K562 (cell line): ENCODE measurements around the gene COL16A1. TPM values are rescaled to one million over a fixed set of nuclear protein-coding genes. Genes with fewer than 3 reads are reported as not detected.
A peak's percentile ranks its signal among the peaks of the same experiment; 100 is the strongest.

ENCODE experiments used
- ELF2 ChIP-seq: fragments of 250-450 bp; sonication (Bioruptor Pico); IDR thresholded peaks from 2 replicates; pipeline ENCODE4 v1.5.0; 2021; ENCODE audit warnings: mild to moderate bottlenecking
- ETV6 ChIP-seq, 3 experiments: fragments of 150-350 bp in 1 of 3; sonication (generic) in 1 of 3; formaldehyde crosslinking in 1 of 3; IDR thresholded peaks; 2 replicates each; pipeline versions ENCODE4 v1.6.1 to v1.8.0; 2014 to 2022; ENCODE audit warnings: borderline replicate concordance in 2 of 3, low read depth in 2 of 3, antibody characterized with exemption in 1 of 3, low read length in 1 of 3, mild to moderate bottlenecking in 1 of 3, missing genetic modification reagents in 1 of 3
- HLTF ChIP-seq: fragments of 450-650 bp; IDR thresholded peaks from 2 replicates; pipeline ENCODE4 v1.6.1; 2016
- HNRNPH1 ChIP-seq: fragments of 200-400 bp; formaldehyde crosslinking; optimal IDR thresholded peaks from 2 replicates; pipeline ENCODE3; 2017; ENCODE audit warnings: low read depth, mild to moderate bottlenecking, low read length, moderate library complexity
- NFE2 ChIP-seq: IDR thresholded peaks from 2 replicates; pipeline ENCODE4 v1.6.1; 2014; ENCODE audit warnings: antibody characterized with exemption, low read depth
- PHTF2 ChIP-seq: fragments of 250-450 bp; sonication (Bioruptor Pico); IDR thresholded peaks from 2 replicates; pipeline ENCODE4 v1.5.0; 2021; ENCODE audit warnings: mild to moderate bottlenecking
- SMARCC2 ChIP-seq: fragments of 450-650 bp; IDR thresholded peaks from 2 replicates; pipeline ENCODE4 v1.6.1; 2017; ENCODE audit warnings: antibody characterized with exemption, moderate library complexity, mild to moderate bottlenecking, low read depth
- TGIF2 ChIP-seq: sonication (generic); formaldehyde crosslinking; IDR thresholded peaks from 2 replicates; pipeline ENCODE4 v1.8.1; 2022; ENCODE audit warnings: mild to moderate bottlenecking, missing genetic modification reagents, moderate library complexity
- YBX1 ChIP-seq: fragments of 450-650 bp; IDR thresholded peaks from 2 replicates; pipeline ENCODE4 v1.7.1; 2016; ENCODE audit warnings: mild to moderate bottlenecking
- ZNF174 ChIP-seq: fragments of 250-450 bp; sonication (Bioruptor Pico); IDR thresholded peaks from 2 replicates; pipeline ENCODE4 v1.4.0; 2020; ENCODE audit warnings: mild to moderate bottlenecking
- ZNF175 ChIP-seq: fragments of 200-800 bp; sonication (Bioruptor generic); IDR thresholded peaks from 2 replicates; pipeline ENCODE4 v1.6.1; 2016; ENCODE audit warnings: low read depth, mild to moderate bottlenecking, missing genetic modification characterization, missing compliant biosample characterization
- polyA plus RNA-seq, 8 experiments: library from polyadenylated mRNA; depleted of rRNA in 4 of 8; stranded (reverse) in 5 of 8; unstranded in 3 of 8; fragments of >200 nt; fragmentation: Nextera tagmentation in 2 of 8; fragmentation: Illumina TruSeq in 1 of 8; extraction: Ambion mirVana in 2 of 8; extraction: Trizol in 1 of 8; gene quantifications; 2 replicates each; pipeline versions ENCODE4 v1.2.1 to v1.2.3, GENCODE V29; 2011 to 2014; ENCODE audit warnings: inconsistent platforms in 1 of 8, missing spikeins in 1 of 8
- total RNA-seq, 7 experiments: library from RNA; depleted of rRNA in 6 of 7; stranded (reverse); fragments of >200 nt in 6 of 7; fragmentation: Illumina TruSeq in 2 of 7; extraction: Trizol in 2 of 7; gene quantifications; 2 replicates each; pipeline versions ENCODE4 v1.2.1 to v1.2.3, GENCODE V29; 2011 to 2021; ENCODE audit warnings: low replicate concordance in 1 of 7
- TF ChIP-seq, protein P1 (sequence below), 2 experiments: fragments of 450-650 bp; formaldehyde crosslinking in 1 of 2; IDR thresholded peaks; 2 replicates each; pipeline versions ENCODE4 v1.4.0 to v1.6.1; 2014 to 2020; ENCODE audit warnings: mild to moderate bottlenecking in 2 of 2, borderline replicate concordance in 1 of 2, low read depth in 1 of 2
- TF ChIP-seq, protein P2 (sequence below): fragments of 250-450 bp; sonication (Bioruptor Pico); IDR thresholded peaks from 2 replicates; pipeline ENCODE4 v1.8.0; 2021; ENCODE audit warnings: borderline replicate concordance, mild to moderate bottlenecking, moderate library complexity; ENCODE audit not compliant: poor library complexity, severe bottlenecking
- TF ChIP-seq, protein P3 (sequence below): sonication (generic); formaldehyde crosslinking; IDR thresholded peaks from 2 replicates; pipeline ENCODE4 v1.5.0; 2020; ENCODE audit warnings: missing genetic modification reagents
- TF ChIP-seq, protein P4 (sequence below), 2 experiments: fragments of 250-450 bp in 1 of 2; fragments of 450-650 bp in 1 of 2; sonication (Bioruptor Pico) in 1 of 2; IDR thresholded peaks; 2 replicates each; pipeline versions ENCODE4 v1.6.1 to v1.8.0; 2016 to 2021; ENCODE audit warnings: mild to moderate bottlenecking in 2 of 2, moderate library complexity in 2 of 2, missing compliant biosample characterization in 1 of 2, missing genetic modification characterization in 1 of 2
- TF ChIP-seq, protein P5 (sequence below): fragments of 250-450 bp; sonication (Bioruptor Pico); IDR thresholded peaks from 2 replicates; pipeline ENCODE4 v1.8.0; 2022; ENCODE audit warnings: moderate library complexity, mild to moderate bottlenecking, inconsistent platforms

Gene COL16A1
- total and polyA plus RNA-seq, 9 of the 15 experiments (the other 6 are each of a cell fraction or from before 2014, with no cell fraction given), result 0.11 to 0.60 (median 0.11) TPM; not detected in 6

DNA sequence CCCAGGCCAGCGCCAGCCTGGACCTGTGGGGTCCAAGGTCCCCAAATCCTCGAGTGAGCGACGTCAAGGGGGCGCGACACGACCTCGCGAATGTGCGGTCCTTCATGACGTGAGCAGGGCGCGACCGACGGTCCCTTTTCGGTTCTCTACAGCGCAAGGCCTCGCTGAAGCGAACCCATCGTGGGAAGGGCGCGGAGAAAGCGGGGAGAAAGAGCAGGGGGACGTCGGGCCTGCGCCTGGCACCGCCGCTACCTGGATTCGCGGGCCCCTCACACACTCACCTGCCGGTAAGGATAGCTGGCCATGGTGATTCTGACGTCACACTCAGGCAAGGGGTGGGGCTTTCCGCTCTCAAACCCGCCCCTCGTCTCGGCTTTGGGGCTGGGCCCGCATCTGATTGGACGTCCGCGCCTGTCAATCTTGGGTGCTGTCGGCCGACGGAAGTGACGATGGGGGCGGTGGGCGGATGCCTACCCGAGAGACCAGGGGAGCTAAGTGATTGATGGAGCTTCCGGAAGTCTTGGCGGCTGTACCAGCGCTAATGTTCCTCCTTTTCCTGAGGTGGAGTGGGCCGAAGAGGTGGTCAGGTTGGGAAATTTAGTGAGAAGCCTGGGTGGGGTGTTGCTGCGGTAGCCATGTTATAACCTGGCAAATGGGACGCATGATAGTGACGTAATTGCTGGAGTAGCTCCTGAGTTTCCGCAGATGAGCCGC, 59.1 kb downstream of the COL16A1 start, which contains the start of gene PEF1 (continued):
- TF ChIP-seq, protein P1, sequence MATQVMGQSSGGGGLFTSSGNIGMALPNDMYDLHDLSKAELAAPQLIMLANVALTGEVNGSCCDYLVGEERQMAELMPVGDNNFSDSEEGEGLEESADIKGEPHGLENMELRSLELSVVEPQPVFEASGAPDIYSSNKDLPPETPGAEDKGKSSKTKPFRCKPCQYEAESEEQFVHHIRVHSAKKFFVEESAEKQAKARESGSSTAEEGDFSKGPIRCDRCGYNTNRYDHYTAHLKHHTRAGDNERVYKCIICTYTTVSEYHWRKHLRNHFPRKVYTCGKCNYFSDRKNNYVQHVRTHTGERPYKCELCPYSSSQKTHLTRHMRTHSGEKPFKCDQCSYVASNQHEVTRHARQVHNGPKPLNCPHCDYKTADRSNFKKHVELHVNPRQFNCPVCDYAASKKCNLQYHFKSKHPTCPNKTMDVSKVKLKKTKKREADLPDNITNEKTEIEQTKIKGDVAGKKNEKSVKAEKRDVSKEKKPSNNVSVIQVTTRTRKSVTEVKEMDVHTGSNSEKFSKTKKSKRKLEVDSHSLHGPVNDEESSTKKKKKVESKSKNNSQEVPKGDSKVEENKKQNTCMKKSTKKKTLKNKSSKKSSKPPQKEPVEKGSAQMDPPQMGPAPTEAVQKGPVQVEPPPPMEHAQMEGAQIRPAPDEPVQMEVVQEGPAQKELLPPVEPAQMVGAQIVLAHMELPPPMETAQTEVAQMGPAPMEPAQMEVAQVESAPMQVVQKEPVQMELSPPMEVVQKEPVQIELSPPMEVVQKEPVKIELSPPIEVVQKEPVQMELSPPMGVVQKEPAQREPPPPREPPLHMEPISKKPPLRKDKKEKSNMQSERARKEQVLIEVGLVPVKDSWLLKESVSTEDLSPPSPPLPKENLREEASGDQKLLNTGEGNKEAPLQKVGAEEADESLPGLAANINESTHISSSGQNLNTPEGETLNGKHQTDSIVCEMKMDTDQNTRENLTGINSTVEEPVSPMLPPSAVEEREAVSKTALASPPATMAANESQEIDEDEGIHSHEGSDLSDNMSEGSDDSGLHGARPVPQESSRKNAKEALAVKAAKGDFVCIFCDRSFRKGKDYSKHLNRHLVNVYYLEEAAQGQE (IDR thresholded peaks at IDR 0.05; ENCODE audit: borderline replicate concordance), result no peak
- TF ChIP-seq, protein P1 (CRISPR knock-in tag; IDR thresholded peaks at IDR 0.05; ENCODE audit: low read depth), result peak; percentile 72; the same call in 1 of the 2 replicates
- TF ChIP-seq, protein P2, sequence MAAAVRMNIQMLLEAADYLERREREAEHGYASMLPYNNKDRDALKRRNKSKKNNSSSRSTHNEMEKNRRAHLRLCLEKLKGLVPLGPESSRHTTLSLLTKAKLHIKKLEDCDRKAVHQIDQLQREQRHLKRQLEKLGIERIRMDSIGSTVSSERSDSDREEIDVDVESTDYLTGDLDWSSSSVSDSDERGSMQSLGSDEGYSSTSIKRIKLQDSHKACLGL (CRISPR knock-in tag), result no peak
- no peak; the same call in 1 of the 2 replicates for TF ChIP-seq TGIF2 (CRISPR knock-in tag)
- no peak for TF ChIP-seq PHTF2 (CRISPR knock-in tag)
- TF ChIP-seq ELF2 (CRISPR knock-in tag), result peak; percentile 87
- no peak for TF ChIP-seq ZNF174 (CRISPR knock-in tag)
- TF ChIP-seq YBX1, result no peak
- no peak for TF ChIP-seq NFE2
- peak; percentile 83 for TF ChIP-seq ZNF175
- TF ChIP-seq HLTF, result peak; percentile 36; the same call in 1 of the 2 replicates
- no peak for TF ChIP-seq ETV6 (IDR thresholded peaks at IDR 0.05; ENCODE audit: borderline replicate concordance in 1 of 2, low read depth in 2 of 2, low read length in 1 of 2)
- no peak for TF ChIP-seq ETV6 (CRISPR knock-in tag; IDR thresholded peaks at IDR 0.05; ENCODE audit: borderline replicate concordance)
- TF ChIP-seq SMARCC2, result 0 out of 2 replicates have a peak, but pooled peaks have one; percentile 45
- TF ChIP-seq, protein P3, sequence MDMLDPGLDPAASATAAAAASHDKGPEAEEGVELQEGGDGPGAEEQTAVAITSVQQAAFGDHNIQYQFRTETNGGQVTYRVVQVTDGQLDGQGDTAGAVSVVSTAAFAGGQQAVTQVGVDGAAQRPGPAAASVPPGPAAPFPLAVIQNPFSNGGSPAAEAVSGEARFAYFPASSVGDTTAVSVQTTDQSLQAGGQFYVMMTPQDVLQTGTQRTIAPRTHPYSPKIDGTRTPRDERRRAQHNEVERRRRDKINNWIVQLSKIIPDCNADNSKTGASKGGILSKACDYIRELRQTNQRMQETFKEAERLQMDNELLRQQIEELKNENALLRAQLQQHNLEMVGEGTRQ, result no peak
- TF ChIP-seq HNRNPH1, result no peak
- TF ChIP-seq, protein P4, sequence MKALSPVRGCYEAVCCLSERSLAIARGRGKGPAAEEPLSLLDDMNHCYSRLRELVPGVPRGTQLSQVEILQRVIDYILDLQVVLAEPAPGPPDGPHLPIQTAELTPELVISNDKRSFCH (CRISPR knock-in tag; IDR thresholded peaks at IDR 0.05), result no peak
- TF ChIP-seq, protein P4 (tag; IDR thresholded peaks at IDR 0.05), result peak; percentile 6; the same call in 1 of the 2 replicates
- TF ChIP-seq, protein P5, sequence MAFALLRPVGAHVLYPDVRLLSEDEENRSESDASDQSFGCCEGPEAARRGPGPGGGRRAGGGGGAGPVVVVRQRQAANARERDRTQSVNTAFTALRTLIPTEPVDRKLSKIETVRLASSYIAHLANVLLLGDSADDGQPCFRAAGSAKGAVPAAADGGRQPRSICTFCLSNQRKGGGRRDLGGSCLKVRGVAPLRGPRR, result no peak
